ENCODE data around the gene FNDC3B. TPM values are rescaled to one million over a fixed set of nuclear protein-coding genes. Genes with fewer than 3 reads are reported as not detected.
A peak's percentile ranks its signal among the peaks of the same experiment; 100 is the strongest.
"Not testable (repeated sequence)": the region's sequence is repeated elsewhere in the genome, so short reads cannot be mapped to it uniquely, and the experiment has no call there.

FNDC3B gene
- 56.1 TPM for total RNA-seq
- long read RNA-seq, full-length matches to known transcripts = 17 of 36 reads
- long read RNA-seq, partial matches to known transcripts = 12 of 36 reads
- long read RNA-seq, other reads (novel, unspliced or antisense) = 7 of 36 reads

- intact Hi-C loops (cut with DNase I) = loop anchor here (5.0 to 10.0 kb wide), 3 partner anchors 115 to 293 kb away; no protein-coding TSS in a partner anchor
- ATAC-seq (ENCODE audit: poor library complexity) (peak; percentile 88), DNase-seq (peak; percentile 96)
Measured at GRCh38 chr3:172039436-172040077, at the start of gene FNDC3B. FNDC3B (plus strand) TSS chr3:172039578; CDS start chr3:172112480, 72,902 bp downstream.

GRCh38 chr3:171990239-171990638 is 49.1 kb upstream of the FNDC3B start:
- DNase-seq; intact Hi-C loops (cut with DNase I); ATAC-seq (ENCODE audit: poor library complexity): not testable (repeated sequence)

GRCh38 chr3:171991166-171991565 is 48.2 kb upstream of the FNDC3B start:
- intact Hi-C loops (cut with DNase I) = no loop called here
- no peak for ATAC-seq (ENCODE audit: poor library complexity)
- DNase-seq = no peak

GRCh38 chr3:171994646-171995428 is 44.5 kb upstream of the FNDC3B start:
- DNase-seq (no peak), ATAC-seq (ENCODE audit: poor library complexity) (no peak)
- intact Hi-C loops (cut with DNase I) = no loop called here

DNA sequence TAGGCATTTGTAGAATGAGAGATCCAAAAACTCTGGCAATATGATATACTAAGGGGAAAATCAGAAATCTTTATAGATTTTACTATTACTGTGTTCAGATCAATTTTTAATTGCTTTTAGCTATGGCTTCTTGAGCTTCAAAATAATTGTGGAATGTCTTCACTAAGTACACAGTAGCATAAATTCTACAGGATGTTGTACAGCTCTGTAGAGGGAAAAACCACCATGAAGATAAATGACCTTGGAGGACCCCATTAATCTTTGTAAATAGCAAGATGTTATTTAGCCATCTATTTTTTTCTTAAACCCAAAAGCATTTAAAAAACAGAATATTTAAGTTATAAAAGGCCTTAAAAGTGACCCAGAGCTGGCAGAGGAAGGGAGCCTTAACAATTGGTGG is 43.9 kb upstream of the FNDC3B start:
- DNase-seq = no peak
- intact Hi-C loops (cut with DNase I) = no loop called here
- ATAC-seq (ENCODE audit: poor library complexity) = no peak

- DNase-seq = no peak
- no peak for ATAC-seq (ENCODE audit: poor library complexity)
- intact Hi-C loops (cut with DNase I) = no loop called here
Measured at GRCh38 chr3:171996178-171996817, 43.1 kb upstream of the FNDC3B start.

DNA sequence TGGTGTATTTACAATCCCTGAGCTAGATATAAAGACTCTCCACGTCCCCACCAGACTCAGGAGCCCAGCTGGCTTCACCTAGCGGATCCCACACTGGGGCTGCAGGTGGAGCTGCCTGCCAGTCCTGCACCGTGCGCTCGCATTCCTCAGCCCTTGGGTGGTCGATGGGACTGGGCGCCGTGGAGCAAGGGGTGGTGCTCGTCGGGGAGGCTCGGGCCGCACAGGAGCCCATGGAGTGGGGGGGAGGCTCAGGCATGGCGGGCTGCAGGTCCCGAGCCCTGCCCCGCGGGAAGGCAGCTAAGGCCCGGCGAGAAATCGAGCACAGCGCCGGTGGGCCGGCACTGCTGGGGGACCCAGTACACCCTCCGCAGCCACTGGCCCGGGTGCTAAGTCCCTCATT is 40.6 kb upstream of the FNDC3B start:
- intact Hi-C loops (cut with DNase I); DNase-seq; ATAC-seq (ENCODE audit: poor library complexity): not testable (repeated sequence)

GRCh38 chr3:172001616-172002015 is 37.8 kb upstream of the FNDC3B start:
- ATAC-seq (ENCODE audit: poor library complexity) = not testable (repeated sequence)

GRCh38 chr3:172002512-172003078 is 36.8 kb upstream of the FNDC3B start:
- DNase-seq (no peak), ATAC-seq (ENCODE audit: poor library complexity) (no peak)
- intact Hi-C loops (cut with DNase I) = no loop called here

More at GRCh38 chr3:172001616-172002015, 37.8 kb upstream of the FNDC3B start:
- intact Hi-C loops (cut with DNase I); DNase-seq: not testable (repeated sequence)

- ATAC-seq (ENCODE audit: poor library complexity) = no peak
- no peak for DNase-seq
- intact Hi-C loops (cut with DNase I) = no loop called here
Measured at GRCh38 chr3:172003146-172003545, 36.2 kb upstream of the FNDC3B start.

DNA sequence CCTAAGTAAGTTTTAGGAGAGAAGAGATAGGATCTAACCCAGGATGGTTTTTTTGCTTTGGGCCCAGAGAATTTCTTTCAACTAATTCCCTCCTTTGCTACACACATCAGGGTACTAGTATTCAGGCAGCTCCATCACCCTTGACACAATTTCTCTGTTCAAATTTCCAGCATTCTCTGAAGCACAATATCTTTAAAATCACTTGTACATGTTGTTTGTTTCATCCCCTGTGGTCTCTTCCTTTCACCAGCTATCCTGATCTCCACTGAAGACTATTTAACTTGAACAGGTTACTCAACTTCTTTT is 32.4 kb upstream of the FNDC3B start:
- no peak for ATAC-seq (ENCODE audit: poor library complexity)
- no peak for DNase-seq
- intact Hi-C loops (cut with DNase I) = no loop called here

- DNase-seq = no peak
- intact Hi-C loops (cut with DNase I) = no loop called here
- ATAC-seq (ENCODE audit: poor library complexity) = no peak
Measured at GRCh38 chr3:172009803-172010202, 29.6 kb upstream of the FNDC3B start.

- no peak for DNase-seq
- ATAC-seq (ENCODE audit: poor library complexity) = no peak
- intact Hi-C loops (cut with DNase I) = no loop called here
Measured at GRCh38 chr3:172012775-172013174, 26.6 kb upstream of the FNDC3B start.

DNA sequence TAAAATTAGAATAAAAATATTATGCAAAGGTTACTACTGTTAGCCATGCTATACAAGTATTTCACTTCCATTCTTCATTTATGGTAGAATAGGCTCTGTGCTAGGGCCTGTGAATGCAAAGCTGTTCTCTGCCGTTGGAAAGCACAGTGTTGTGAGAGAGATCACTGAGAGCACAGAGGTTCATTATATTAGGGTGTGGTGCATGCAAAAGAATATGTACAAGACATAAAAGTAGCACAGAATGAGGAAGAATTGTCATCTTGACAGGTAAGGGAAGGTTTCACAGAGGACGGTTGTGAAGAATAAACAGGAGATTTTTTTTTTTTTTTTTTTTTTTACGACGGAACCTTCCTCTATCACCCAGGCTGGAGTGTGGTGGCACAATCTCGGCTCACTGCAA is 25.2 kb upstream of the FNDC3B start:
- DNase-seq (no peak), ATAC-seq (ENCODE audit: poor library complexity) (peak; percentile 52)
- intact Hi-C loops (cut with DNase I) = no loop called here

DNA sequence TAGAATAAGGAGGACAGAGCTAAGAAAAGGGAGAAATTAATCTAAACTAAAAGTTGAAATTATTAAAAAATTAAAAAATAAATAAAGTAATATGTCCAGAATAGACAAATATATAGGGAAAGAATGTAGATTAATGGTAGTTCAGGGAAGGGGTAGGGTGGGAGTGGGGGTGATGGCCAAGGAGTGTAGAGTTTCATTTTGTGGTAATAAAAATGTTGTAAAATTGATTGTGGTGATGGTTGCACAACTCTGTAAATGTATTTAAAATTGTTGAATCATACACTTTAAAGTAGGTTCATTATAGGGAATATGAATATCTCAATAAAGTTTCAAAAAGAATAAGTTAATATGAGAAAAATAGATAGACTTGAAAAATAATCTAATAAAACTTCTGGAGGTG is 21.0 kb upstream of the FNDC3B start:
- intact Hi-C loops (cut with DNase I) = no loop called here
- DNase-seq (no peak), ATAC-seq (ENCODE audit: poor library complexity) (no peak)

DNA sequence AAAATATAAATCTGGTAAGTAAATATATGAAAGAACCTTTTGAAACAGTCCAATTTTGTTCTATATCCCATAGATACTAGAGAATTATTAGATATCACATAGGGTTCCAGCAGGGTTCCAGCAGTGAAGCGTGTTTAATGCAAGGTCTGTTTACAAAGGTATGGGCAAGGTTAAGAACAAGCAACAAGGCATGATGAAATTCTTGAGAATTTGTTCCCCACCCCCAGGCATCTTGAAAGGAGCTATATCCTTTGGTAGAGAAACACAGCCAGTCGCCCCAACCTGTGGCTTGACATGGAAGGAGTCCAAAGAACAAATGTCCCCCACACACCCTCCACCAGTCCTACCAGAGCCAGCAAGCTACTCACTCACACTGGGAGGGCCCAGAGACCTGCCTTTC is 18.6 kb upstream of the FNDC3B start:
- no peak for DNase-seq
- no peak for ATAC-seq (ENCODE audit: poor library complexity)
- intact Hi-C loops (cut with DNase I) = no loop called here

- peak; percentile 92 for ATAC-seq (ENCODE audit: poor library complexity)
- DNase-seq = no peak
- intact Hi-C loops (cut with DNase I) = no loop called here
Measured at GRCh38 chr3:172021164-172021563, 18.2 kb upstream of the FNDC3B start.

DNA sequence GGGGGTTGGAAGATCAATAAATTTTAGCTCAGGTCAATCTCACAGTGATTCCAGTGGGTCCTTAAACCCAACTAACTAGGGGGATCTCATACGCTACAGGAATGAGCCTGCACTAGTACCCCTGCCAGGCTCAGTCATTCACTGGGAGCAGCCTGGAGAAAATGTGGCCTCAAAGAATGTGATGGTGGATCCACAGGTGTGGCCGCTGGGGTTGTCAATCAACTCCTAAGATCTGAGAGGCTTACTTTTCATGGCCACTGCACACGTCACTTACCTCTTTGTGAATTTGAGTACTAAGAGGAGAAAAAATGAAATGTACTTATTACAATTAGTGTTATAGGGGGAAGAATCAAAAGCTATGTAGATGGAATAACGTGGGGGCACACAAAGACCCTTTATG is 17.5 kb upstream of the FNDC3B start:
- intact Hi-C loops (cut with DNase I) = no loop called here
- ATAC-seq (ENCODE audit: poor library complexity) (no peak), DNase-seq (no peak)

DNA sequence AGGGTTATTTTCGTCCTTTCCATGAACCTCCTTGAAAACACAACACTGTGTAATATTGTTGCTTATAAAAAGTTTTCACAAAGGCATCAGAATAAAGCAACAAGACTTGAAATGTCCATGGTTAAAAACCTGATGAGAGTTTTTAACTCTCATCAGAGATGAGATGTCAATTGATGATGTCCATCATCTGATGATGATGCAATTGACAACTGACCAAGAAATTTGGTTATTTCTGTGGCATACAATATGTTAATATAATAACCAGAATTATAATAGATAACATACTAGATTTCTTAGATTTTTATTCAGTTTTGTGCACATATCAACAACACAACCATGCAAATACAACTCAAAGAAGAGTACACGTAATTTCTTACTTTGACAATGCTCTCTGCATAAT is 15.5 kb upstream of the FNDC3B start:
- no peak for DNase-seq
- ATAC-seq (ENCODE audit: poor library complexity) = no peak
- intact Hi-C loops (cut with DNase I) = no loop called here
